Pons (tissue), 1 donor: ENCODE data around the gene ITGA6.

Experiments
- DNase-seq: peaks from one replicate; pipeline ENCODE4 v3.0.0-alpha.2; 2016; ENCODE audit warnings: low spot score

Gene ITGA6

DNA sequence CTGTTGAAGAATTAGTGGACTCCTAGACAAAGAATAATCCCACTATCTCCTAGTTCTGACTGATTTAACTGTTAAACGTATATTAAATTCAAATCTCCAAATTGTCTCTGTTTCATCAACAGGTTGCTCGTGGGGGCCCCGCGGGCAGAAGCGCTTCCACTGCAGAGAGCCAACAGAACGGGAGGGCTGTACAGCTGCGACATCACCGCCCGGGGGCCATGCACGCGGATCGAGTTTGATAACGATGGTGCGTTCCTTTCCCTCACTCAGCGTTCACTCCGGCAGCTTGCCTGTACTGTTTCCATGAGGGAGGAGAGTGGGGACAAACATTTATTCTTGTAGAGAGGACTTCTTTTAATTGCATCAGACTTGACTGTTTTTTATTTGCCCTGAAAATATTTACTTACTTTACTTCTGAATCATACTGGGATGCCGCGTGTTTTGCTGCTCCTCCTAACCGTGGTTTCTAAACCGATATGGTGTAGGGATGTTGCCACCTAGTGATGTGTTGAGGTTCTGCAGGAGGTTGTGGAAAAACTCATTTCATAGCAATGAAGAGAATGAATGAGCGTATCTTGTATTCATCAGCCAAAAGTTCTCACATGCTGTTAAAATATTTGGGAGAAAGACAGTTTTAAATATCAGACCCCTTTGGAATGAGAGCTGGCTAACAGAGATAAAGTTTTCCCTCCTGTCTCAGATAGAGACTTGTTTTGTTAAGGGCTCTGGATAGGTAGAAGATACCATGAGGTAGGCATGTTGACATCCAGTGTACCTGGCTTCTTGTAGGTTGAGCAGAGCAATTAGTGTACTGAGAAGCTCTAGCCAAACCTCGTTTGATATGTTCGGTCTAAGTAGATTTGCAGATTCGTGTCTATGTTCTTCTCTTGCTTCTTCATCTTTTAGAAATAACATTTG is 38.3 kb downstream of the ITGA6 start:
- DNase-seq: peak; percentile 84

DNA sequence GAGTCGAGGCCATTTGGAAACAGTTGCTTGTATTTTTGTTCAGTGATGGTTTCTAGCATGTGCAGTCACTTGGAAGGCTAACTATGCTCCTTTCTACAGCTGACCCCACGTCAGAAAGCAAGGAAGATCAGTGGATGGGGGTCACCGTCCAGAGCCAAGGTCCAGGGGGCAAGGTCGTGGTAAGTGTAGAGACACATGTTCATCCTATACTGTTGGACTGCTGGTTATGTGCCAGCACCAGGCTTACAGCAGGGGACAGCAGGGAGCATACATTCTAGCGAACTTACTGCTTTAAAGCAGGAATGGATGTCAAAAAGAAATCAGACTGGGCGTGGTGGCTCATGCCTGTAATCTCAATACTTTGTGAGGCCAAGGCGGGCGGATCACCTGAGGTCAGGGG is 40.0 kb downstream of the ITGA6 start:
- no peak for DNase-seq

DNA sequence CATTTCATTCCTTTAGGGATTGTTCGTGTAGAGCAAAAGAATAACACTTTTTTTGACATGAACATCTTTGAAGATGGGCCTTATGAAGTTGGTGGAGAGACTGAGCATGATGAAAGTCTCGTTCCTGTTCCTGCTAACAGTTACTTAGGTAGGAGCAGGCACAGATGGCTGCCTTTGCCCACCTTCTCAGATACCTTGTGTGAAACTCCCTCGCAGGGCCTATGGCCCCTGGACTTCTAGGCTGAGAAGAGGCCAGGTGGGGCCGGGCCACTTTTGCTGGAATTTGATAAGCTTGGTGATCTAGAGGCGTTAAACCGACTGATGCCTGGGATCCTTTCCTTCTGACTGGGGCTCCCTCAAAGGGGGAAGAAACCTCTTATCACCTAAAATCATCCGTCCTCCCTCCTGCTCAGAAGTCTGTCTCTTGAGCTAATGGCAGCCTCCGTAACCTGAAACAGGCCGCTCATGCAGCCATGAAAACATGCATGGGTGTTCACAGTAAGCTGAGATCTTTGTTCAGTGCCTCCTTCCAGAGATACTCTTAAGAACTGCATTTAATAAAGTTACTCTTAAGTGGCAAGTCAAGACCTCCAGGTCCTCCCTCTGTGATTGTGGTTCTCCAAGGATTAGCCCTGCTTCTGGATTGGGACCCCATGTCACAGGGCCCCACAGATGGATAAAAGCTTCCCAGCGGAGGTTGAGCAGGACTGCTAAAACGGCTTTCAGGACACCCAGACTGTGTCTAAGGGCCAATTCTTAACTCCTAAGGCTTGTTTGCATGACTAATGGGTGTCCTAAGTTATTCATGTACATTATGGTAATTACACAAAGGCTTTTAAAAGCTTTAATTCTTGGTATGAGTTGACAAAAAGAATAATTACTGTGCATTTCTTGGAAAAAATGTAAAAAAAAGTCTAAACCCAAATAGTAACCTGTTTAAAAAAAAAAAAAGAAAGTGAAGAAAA is 43.9 kb downstream of the ITGA6 start:
- DNase-seq: no peak

DNA sequence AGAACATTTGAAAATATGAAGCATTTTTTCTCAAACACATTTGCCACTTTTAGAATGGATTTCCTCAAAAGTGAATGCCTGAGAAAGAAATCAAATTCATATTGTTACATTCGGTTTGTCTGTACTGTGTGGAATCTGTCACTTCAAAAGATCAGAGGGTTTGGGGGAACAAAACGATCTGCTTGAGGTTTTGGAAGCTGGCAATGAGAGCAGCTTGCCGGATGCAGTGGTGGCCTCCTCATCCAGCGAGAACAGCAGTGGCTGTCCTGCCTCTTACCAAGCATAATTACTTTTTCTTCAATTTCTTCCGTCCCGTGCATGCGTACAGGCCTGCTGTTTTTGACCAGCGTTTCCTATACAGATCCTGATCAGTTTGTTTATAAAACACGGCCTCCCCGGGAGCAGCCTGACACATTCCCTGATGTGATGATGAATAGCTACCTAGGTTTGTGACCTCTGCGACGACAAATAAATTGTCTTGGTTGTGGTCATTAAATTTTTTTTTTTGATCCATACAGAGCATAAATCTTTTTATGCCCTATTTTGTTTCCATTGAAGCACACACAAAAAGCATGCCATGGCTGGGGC is 45.2 kb downstream of the ITGA6 start:
- no peak for DNase-seq

DNA sequence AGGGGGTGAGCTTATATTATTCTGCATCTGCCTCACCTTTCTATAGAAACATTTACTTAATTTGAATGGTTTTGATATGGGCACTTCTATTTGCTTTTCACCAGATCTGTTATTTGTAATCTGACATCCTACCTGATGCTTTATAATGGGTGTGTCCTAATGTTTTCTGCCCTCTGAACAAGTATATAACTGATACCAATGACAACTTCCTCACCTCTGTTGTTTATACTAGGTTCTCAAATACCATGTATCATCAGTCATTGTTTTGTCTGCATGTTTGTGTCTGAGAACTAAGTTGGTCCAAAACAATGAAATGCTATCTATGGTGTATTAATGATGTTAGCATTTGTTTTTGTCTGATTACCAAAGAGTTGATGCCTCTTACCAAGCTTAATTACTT is 45.8 kb downstream of the ITGA6 start:
- DNase-seq: no peak

DNA sequence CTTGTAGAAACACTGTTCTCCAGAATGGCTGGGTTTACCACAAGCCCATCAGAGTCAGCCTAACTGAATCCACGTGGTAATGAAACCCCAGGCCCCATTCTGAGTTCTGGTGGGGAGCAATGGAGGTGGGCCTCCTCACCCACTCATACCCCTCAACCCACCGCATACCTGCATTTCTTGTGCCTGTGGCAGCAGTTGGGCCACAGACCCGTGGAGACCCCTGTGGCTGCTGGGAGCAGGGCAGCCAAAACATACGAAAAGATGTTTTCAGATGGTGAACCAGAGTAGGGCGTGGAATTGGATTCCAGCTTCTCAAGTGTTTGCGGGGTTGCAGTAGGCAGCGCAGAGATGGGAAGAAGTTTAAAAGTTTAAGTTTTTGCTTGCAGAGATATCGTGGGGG is 51.0 kb downstream of the ITGA6 start:
- no peak for DNase-seq

DNA sequence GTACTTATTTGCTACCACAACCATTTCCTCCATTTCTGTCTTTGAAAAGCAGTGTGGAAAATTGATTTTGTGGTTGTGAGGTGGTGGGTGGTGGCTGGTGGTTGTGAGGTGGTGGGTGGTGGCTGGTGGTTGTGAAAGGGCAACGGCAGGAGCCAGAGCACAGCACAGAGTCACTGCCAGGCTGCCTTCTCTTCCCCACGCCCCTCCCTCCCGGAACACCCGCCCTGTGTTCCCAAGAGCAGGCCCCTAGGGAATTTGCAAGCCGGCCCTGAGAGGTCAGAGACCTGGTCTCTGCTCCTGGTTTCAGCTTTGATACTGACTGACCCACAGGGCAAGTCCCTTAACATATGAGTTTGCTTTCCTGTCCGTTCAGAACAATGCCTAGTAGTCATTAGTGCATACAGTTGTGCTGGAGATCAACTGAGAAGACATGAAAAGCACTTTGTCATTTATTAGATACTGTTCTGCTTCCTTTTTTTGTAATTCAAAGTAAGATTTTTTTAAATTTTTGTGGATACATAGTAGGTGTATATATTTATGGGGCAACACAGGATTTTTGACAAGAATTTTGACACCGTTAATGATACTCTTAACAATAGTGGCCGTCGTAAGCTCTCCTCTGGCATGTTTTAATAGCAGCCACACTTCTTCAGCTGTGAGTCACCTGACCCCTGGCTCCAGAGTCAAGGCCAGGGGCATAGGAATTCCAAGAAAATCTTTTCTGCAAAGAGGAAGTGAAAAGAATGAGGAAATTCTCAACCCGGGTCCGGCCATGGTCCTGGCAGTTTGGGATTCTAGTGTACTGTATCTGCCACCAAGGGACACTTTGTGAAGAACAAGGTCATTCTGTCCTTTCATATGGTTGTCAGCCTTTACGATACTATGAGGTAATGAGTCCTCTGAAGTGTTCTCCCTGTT is 53.2 kb downstream of the ITGA6 start:
- no peak for DNase-seq

DNA sequence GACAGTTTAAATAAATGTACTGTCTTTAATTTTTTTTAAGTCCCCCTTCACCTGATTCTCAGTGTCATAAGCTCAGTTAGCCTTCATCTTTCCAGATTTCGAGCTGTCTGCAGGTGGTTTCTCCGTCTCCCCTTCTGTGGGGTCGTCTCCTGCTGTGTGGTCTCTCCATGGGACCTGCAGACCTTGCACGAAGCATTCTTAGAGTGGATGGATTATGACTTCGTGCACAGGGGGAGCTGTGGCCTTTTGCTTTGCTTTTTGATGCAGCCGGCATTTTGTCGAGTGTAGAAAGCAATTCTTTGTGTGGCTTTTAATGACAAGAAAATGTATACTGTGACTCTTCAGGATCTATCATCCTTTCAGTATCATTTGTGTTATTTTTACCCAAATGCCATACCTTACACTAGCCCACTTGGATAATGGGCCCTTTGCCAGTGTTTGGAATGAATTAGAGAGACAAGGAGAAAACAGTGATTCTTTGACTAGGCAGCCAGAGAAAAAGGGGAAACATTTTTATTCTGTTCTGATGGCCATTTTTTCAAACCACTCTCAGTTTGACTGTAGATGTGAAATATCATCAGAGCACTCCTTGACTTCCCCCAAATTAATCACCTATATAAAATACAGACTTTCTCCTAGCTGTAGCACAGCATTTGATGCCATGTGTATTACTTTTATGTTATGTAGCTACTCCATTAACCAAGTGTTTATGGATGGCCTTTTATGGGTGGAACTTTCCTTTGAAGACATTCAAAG is 54.3 kb downstream of the ITGA6 start:
- no peak for DNase-seq

DNA sequence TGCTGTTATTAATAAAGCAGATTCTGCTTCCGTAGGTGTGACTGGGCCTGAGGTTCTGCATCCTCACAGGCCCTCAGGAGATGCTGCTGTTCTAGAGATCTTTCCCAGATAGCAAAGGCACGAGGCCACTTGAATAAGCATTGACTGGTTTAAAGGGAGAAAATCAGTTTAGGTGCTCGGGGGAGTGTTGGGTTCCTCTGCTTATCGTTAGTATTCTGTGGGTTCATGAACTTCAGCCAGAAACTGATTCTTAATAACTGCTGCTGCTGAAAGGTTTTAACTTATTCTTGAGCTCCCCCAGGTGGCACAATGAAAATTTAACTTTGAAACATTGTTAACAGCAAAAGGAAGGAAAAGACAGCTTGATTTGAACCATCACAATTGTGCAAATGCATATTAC is 56.9 kb downstream of the ITGA6 start:
- no peak for DNase-seq

DNA sequence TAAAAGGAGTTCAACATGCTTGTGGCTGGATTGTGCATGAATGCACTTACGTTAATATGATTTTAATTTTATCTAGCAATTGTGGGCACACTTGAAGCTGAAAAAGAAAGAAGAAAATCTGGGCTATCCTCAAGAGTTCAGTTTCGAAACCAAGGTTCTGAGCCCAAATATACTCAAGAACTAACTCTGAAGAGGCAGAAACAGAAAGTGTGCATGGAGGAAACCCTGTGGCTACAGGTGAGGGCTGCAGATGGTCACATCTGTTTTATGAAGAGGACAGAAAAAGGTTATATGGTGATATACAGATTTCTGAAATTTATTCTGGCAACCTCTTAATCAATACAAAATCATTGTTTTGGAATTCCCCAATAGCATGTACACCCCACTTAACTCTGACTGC is 57.3 kb downstream of the ITGA6 start:
- no peak for DNase-seq

DNA sequence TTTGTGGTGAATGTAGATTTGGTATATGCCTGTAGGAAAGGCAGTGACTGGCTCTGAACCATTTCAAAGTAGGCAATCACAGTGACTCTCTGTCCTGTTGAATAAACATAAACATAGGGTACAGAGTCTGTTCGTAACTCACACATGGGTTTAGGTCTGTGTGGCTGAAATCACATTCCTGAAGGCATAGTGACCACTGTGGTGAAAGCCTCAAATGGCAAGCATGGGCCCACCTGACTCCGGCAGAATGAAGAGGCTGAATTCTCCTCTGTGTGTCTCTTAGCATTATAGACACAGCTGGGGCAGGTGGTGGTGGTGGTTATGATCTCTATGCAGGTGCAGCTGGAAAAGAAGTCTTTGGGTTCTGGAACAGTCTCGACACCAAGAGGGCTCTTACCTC is 61.2 kb downstream of the ITGA6 start:
- DNase-seq: no peak

DNA sequence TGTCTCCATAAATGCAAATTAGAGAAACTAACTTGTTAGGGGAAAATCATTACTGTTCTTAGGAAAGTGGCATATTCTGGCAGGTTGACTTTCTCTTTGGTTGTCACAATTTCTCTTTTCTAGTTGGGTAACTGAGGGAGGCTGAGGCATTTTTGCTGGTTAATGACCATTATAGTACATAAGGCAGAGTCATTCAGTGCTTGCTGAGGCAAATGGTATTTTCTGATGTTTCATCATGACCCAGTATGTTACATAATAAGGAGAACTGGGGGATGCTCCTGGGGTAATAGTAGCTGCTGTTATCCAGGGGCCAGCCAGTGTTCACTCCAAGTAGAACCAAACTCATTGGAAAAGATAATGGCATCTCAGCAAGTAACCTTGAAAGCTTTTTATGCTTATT is 62.3 kb downstream of the ITGA6 start:
- no peak for DNase-seq

DNA sequence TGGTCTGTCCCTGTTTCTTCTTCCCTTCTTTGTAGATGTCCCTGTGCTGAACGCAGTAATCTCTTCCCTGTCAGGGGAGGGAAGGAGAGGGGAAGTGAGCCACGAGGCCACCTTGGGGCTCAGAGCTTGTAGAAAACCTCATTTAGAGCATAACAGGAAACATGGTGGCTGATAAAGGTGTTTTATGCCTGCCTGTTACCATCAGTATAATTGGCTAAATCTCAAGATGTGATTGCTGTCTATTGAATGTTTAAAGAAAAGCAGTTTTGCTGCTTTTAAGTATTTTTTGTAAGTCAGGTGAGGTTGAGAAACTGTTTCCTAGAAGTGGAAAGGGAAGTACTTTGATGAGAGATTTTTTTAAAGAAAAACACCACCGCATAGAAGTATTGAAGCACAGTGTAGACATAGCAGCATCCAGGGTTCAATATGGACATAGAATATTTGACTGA is 68.8 kb downstream of the ITGA6 start:
- peak; percentile 19 for DNase-seq

DNA sequence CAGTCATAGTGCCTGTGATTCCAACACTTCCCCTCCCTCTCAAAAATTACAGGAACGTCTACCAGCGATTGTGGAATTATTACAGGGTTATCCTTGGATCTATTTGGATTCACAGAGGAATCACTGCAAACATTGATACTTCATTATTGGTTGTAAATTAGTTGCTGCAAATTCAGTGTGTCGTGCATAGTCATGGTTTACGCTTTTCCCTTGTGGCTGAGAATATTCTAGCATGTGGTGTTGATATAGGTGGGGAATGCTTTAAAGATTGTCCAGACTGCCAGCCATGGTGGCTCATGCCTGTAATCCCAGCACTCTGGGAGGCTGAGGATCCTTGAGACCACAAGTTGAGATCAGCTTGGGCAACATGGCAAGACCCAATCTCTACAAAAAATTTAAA is 79.8 kb downstream of the ITGA6 start:
- DNase-seq: no peak

DNA sequence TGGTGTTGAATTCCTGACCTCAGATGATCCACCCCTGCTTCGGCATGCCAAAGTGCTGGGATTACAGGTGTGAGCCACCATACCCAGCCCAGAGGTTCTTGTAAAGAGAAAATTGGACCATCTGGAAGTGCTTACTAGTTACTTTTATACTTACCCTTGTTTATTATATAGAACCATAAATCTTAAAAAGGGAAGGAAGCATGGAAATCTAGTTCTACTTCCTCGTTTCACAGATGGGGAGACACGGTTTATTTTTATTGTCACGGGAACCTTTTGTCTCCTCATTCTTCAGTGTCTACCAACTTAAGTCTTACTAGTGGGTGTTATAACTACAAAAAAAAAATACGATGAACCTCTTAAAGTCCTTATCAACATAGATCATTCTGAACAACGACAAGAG is 82.7 kb downstream of the ITGA6 start:
- peak; percentile 12 for DNase-seq

DNA sequence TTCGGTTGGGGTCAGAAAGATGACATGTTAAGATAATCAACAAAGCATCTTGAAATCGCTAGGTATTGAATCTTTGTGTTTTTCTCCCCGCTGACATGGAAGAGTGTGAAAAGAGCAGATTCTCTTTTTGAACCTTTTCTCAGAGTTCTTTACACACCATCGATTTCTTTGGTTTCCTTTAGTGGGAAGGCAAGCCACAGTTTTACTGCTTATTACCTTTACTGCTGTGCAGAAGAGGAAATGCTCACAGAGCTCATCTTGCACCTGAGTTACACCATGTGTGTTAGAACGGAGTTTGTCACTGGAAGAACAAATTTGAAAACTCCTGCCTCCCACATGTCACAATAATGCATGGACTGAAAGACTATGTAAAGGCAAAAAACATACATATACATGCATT is 83.2 kb downstream of the ITGA6 start:
- no peak for DNase-seq

DNA sequence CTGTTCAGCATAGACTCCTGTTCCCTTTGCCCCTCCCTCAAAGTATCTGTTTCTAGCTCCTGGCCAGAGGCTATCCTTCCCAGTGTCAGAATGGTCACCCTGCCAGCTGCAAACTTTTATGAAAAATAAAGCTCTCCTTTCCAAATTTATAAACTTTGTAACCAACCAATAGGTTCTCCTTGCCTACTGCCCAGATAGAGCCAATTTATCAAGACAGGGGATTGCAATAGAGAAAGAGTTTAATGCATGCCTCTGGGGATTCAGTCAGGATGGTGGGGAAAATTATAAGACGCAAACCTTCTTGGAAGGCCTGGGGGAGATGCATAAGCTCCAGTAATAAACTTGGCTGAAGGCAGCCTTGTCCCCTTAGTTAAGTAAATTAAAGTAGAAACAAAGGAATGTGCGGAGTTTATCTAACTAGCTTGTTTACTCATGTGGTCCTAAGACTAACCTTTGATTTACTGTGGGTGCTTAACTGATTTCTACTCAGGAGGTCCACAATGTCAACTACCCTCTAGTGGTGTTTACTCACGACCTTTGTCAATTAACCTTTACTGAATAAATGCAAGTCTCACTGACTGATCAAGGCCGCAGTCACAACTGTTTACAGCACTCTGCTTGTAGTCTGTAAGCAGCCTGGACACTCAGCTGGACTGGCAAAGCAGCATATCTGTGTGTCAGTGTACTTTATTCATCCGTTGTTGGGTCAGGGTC is 85.6 kb downstream of the ITGA6 start:
- DNase-seq: no peak

DNA sequence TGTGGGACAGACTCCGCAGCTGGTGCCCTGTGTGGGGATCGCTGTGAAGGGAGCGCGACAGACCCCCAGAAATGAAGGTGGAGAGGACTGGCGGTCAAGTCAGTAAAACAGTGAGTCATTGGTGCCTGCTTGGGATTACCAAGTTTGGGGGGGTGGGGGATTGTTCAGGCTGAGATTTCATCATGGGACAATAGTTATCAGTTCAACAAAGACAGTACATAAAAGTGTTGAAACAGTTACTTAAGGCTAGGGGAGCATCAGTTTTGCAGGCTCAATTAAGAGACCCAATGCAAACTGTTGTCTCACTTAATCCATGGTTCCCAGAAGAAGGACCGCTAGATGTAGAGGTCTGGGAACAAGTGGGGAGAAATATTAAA is 86.1 kb downstream of the ITGA6 start:
- no peak for DNase-seq

DNA sequence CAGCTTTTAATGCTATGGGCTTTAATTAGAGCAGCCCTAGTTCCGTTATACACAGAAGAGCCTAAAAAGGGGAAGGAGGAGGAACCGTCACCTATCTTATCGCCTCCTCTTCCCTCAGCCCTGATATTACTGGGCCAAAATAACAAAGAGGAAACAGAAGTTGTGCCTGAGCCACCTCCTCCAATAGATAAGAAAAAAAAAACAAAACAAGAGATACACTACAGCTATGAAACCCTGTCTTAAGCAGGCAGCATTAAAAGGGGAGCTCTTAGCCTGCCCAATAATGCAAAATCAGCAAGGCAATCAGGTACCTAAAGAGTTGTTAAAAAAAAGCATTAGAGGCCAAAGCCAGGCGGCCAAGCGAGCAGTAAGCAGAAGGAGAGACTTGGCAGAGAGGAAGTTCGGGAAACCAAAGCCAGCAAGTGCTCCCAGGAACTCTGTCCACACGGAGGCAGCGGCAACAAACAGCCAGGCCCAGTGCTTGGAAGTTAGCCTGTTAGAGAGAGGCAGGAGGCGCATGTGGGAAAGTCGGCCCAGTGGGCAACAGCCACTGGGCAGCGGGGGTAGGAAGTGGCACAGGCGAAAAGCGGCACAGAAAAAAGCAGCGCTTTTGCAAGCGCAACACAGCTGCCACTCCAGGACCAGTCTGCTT is 86.7 kb downstream of the ITGA6 start:
- DNase-seq: peak; percentile 61

DNA sequence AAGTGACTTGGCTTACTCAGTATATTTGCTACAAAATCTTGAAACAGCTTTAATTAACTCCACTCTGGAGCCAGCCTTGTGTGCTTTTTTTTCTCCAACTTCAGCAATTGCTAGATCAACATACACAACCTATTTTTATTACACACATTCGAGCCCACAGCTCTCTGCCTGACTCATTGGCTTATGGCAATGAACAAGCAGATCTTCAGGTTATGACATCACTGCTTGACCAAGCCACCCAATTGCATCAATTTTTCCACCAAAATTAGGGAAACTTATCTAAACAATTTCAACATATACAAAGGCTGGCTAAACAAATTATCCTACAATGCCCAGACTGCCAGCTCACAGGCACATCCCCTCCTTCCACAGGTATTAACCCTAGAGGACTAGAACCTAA is 88.9 kb downstream of the ITGA6 start:
- DNase-seq: no peak
